GM23338 (cell line): Measurements from ENCODE around the gene SIRT4. TPM values are rescaled to one million over a fixed set of nuclear protein-coding genes. Genes with fewer than 3 reads are reported as not detected.

Experiments used
- ATAC-seq: fragments of 200-7000 bp; cut with Tn5 transposase; 3 replicates; pipeline ENCODE4 v1.9.1; 2020
- DNase-seq: peaks from one replicate; pipeline ENCODE4 v3.0.0-alpha.2; 2015; ENCODE audit warnings: low spot score
- H2AFZ ChIP-seq: fragments of 200-600 bp; sonication (generic); 2 replicates; pipeline ENCODE4 v1.8.0; 2016; ENCODE audit warnings: antibody characterized with exemption, mild to moderate bottlenecking, moderate library complexity
- H3F3A ChIP-seq: fragments of 200-600 bp; sonication (generic); replicated peaks from 2 replicates; pipeline ENCODE4 v1.8.0; 2017; ENCODE audit warnings: antibody characterized with exemption, mixed run types, low read depth
- H3K27ac ChIP-seq: fragments of 200-600 bp; sonication (generic); 2 replicates; pipeline ENCODE4 v1.6.1; 2016; ENCODE audit warnings: low read depth
- H3K27me3 ChIP-seq: fragments of 200-600 bp; sonication (generic); 2 replicates; pipeline ENCODE4 v1.8.0; 2016; ENCODE audit warnings: mild to moderate bottlenecking, mixed run types, moderate library complexity; ENCODE audit not compliant: insufficient read depth
- H3K36me3 ChIP-seq: fragments of 200-600 bp; sonication (generic); 2 replicates; pipeline ENCODE4 v1.8.0; 2016; ENCODE audit warnings: mild to moderate bottlenecking; ENCODE audit not compliant: insufficient read depth
- H3K4me1 ChIP-seq: fragments of 200-600 bp; sonication (generic); 2 replicates; pipeline ENCODE4 v1.8.0; 2016; ENCODE audit warnings: mild to moderate bottlenecking, moderate library complexity; ENCODE audit not compliant: insufficient read depth
- H3K4me2 ChIP-seq: fragments of 200-600 bp; sonication (generic); 2 replicates; pipeline ENCODE4 v1.7.1; 2017; ENCODE audit warnings: mixed run types
- H3K4me3 ChIP-seq: fragments of 200-600 bp; sonication (generic); 2 replicates; pipeline ENCODE4 v1.6.1; 2016; ENCODE audit warnings: mixed run types
- H3K79me2 ChIP-seq: fragments of 200-600 bp; sonication (generic); replicated peaks from 2 replicates; pipeline ENCODE4 v1.8.0; 2017; ENCODE audit warnings: mild to moderate bottlenecking; ENCODE audit not compliant: insufficient read depth
- H3K9me2 ChIP-seq: fragments of 200-600 bp; sonication (generic); 2 replicates; pipeline ENCODE4 v1.8.0; 2017; ENCODE audit not compliant: insufficient read depth
- H4K20me1 ChIP-seq: fragments of 200-600 bp; sonication (generic); replicated peaks from 2 replicates; pipeline ENCODE4 v1.8.0; 2017; ENCODE audit warnings: mild to moderate bottlenecking; ENCODE audit not compliant: insufficient read depth
- H3K27ac Mint-ChIP-seq: 2 replicates; pipeline ENCODE4 v1.8.0; 2020; ENCODE audit warnings: inconsistent platforms, mild to moderate bottlenecking, moderate library complexity, mixed read lengths
- H3K27me3 Mint-ChIP-seq: 3 replicates; pipeline ENCODE4 v1.8.0; 2022; ENCODE audit warnings: low read depth, mild to moderate bottlenecking, moderate library complexity, mixed read lengths, inconsistent platforms; ENCODE audit not compliant: insufficient read depth, poor library complexity
- H3K36me3 Mint-ChIP-seq: 3 replicates; pipeline ENCODE4 v1.8.0; 2021; ENCODE audit warnings: low read depth, mild to moderate bottlenecking, inconsistent platforms, moderate library complexity, mixed read lengths
- H3K4me1 Mint-ChIP-seq: 3 replicates; pipeline ENCODE4 v1.8.0; 2020; ENCODE audit warnings: mild to moderate bottlenecking, inconsistent platforms, mixed read lengths
- H3K4me3 Mint-ChIP-seq: 3 replicates; pipeline ENCODE4 v1.8.0; 2021; ENCODE audit warnings: moderate library complexity, mild to moderate bottlenecking, inconsistent platforms, mixed read lengths
- H3K9me3 Mint-ChIP-seq: 3 replicates; pipeline ENCODE4 v1.8.0; 2020; ENCODE audit warnings: moderate library complexity, mild to moderate bottlenecking, inconsistent platforms, mixed read lengths
- CREB1 ChIP-seq: fragments of 250-450 bp; sonication (Bioruptor Pico); IDR thresholded peaks from 2 replicates; pipeline ENCODE4 v1.5.0; 2020; ENCODE audit warnings: low read depth, mild to moderate bottlenecking, moderate library complexity
- EZH2 ChIP-seq: fragments of 200-600 bp; sonication (generic); IDR thresholded peaks from one replicate; pipeline ENCODE4 v1.8.0; 2017; ENCODE audit warnings: antibody characterized with exemption, mild to moderate bottlenecking, low read depth; ENCODE audit not compliant: unreplicated experiment
- EZH2phosphoT487 ChIP-seq: fragments of 200-600 bp; sonication (generic); IDR thresholded peaks from one replicate; pipeline ENCODE4 v1.8.1; 2018; ENCODE audit warnings: antibody characterized with exemption; ENCODE audit not compliant: unreplicated experiment
- JUNB ChIP-seq: IDR thresholded peaks from one replicate; pipeline ENCODE4 v1.6.1; 2016; ENCODE audit warnings: antibody characterized with exemption; ENCODE audit not compliant: unreplicated experiment
- NANOG ChIP-seq: IDR thresholded peaks from 2 replicates; pipeline ENCODE4 v1.6.1; 2016; ENCODE audit warnings: antibody characterized with exemption, borderline replicate concordance
- POLR2AphosphoS5 ChIP-seq: IDR thresholded peaks from 2 replicates; pipeline ENCODE4 v1.6.1; 2016; ENCODE audit warnings: antibody characterized with exemption, low read depth
- STAT1 ChIP-seq: IDR thresholded peaks from one replicate; pipeline ENCODE4 v1.6.1; 2016; ENCODE audit warnings: antibody characterized with exemption; ENCODE audit not compliant: unreplicated experiment
- ZNF114 ChIP-seq: fragments of 250-450 bp; sonication (Bioruptor Pico); IDR thresholded peaks from 2 replicates; pipeline ENCODE4 v1.5.0; 2020; ENCODE audit warnings: mild to moderate bottlenecking, moderate library complexity
- ZNF331 ChIP-seq: fragments of 250-450 bp; sonication (Bioruptor Pico); IDR thresholded peaks from 2 replicates; pipeline ENCODE4 v1.5.0; 2020; ENCODE audit warnings: low read depth, mild to moderate bottlenecking, moderate library complexity
- polyA plus RNA-seq: library from polyadenylated mRNA; unstranded; fragments of >200 nt; fragmentation: Nextera tagmentation; extraction: Ambion mirVana; gene quantifications from 2 replicates; pipeline ENCODE4 v1.2.1, GENCODE V29; 2016
- total RNA-seq: library from RNA; depleted of rRNA; stranded (reverse); fragments of >200 nt; shearing (Covaris generic); gene quantifications from 2 replicates; pipeline ENCODE4 v1.2.3, GENCODE V29; 2014
- TF ChIP-seq, protein P1 (sequence below): IDR thresholded peaks from one replicate; pipeline ENCODE4 v1.6.1; 2018; ENCODE audit warnings: antibody characterized with exemption; ENCODE audit not compliant: unreplicated experiment
- TF ChIP-seq, protein P2 (sequence below): fragments of 250-450 bp; sonication (Bioruptor Pico); IDR thresholded peaks from 2 replicates; pipeline ENCODE4 v1.5.0; 2020; ENCODE audit warnings: mild to moderate bottlenecking, moderate library complexity
- TF ChIP-seq, protein P3 (sequence below), 2 experiments: fragments of 200-600 bp in 1 of 2; sonication (generic) in 1 of 2; conservative IDR thresholded peaks; 2 replicates each; pipeline versions ENCODE4 v1.5.1 to v1.6.1; 2016 to 2017; ENCODE audit warnings: antibody characterized with exemption in 2 of 2, low read depth in 2 of 2, mild to moderate bottlenecking in 2 of 2, moderate library complexity in 1 of 2

Gene SIRT4
- total and polyA plus RNA-seq, 2 experiments from 2014 or later = 2.0 to 3.0 TPM

DNA sequence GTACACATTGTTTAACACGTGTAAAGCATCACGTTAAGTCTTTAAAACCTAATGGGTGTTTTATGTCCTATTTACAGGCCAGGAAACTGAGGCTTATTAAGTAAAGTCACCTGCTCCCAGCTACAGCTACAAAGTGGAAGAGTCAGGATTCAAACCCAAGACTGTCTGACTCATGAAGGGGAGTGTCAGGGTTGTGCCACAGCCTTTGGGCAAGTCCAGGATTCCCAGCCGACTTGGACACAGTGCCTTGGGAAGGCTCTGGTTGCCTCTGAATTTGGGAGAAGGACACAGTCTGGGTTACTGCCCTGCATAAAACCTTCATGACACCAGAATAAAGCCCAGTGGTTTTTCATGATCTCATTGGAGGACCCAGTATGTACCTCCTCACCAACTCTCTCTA, 17.7 kb upstream of the SIRT4 start:
- H4K20me1 ChIP-seq = no peaks in the 10 kb centered on the region
- Mint-ChIP-seq H3K27me3 (peaks cover 11% of the 10 kb centered on the region), H3K4me1 (peaks cover 6% of the 10 kb centered on the region), H3K9me3 (peaks cover 10% of the 10 kb centered on the region), H3K27ac (no peak overlapping the region), H3K4me3 (no peak overlapping the region), H3K36me3 (peaks cover 2% of the 10 kb centered on the region; the same call in 2 of the 3 replicates)
- DNase-seq (no peak), ATAC-seq (no peak)
- H3K4me3 ChIP-seq = no peak overlapping the region
- no peak overlapping the region for H3K27ac ChIP-seq
- H3F3A ChIP-seq = no peaks in the 10 kb centered on the region
- TF ChIP-seq JUNB (no peak), ZNF331 (no peak), EZH2phosphoT487 (no peak), EZH2 (no peak), NANOG (no peak), STAT1 (no peak), POLR2AphosphoS5 (no peak), ZNF114 (CRISPR knock-in tag) (no peak), CREB1 (no peak)
- TF ChIP-seq, protein P1, sequence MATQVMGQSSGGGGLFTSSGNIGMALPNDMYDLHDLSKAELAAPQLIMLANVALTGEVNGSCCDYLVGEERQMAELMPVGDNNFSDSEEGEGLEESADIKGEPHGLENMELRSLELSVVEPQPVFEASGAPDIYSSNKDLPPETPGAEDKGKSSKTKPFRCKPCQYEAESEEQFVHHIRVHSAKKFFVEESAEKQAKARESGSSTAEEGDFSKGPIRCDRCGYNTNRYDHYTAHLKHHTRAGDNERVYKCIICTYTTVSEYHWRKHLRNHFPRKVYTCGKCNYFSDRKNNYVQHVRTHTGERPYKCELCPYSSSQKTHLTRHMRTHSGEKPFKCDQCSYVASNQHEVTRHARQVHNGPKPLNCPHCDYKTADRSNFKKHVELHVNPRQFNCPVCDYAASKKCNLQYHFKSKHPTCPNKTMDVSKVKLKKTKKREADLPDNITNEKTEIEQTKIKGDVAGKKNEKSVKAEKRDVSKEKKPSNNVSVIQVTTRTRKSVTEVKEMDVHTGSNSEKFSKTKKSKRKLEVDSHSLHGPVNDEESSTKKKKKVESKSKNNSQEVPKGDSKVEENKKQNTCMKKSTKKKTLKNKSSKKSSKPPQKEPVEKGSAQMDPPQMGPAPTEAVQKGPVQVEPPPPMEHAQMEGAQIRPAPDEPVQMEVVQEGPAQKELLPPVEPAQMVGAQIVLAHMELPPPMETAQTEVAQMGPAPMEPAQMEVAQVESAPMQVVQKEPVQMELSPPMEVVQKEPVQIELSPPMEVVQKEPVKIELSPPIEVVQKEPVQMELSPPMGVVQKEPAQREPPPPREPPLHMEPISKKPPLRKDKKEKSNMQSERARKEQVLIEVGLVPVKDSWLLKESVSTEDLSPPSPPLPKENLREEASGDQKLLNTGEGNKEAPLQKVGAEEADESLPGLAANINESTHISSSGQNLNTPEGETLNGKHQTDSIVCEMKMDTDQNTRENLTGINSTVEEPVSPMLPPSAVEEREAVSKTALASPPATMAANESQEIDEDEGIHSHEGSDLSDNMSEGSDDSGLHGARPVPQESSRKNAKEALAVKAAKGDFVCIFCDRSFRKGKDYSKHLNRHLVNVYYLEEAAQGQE = no peak
- TF ChIP-seq, protein P2, sequence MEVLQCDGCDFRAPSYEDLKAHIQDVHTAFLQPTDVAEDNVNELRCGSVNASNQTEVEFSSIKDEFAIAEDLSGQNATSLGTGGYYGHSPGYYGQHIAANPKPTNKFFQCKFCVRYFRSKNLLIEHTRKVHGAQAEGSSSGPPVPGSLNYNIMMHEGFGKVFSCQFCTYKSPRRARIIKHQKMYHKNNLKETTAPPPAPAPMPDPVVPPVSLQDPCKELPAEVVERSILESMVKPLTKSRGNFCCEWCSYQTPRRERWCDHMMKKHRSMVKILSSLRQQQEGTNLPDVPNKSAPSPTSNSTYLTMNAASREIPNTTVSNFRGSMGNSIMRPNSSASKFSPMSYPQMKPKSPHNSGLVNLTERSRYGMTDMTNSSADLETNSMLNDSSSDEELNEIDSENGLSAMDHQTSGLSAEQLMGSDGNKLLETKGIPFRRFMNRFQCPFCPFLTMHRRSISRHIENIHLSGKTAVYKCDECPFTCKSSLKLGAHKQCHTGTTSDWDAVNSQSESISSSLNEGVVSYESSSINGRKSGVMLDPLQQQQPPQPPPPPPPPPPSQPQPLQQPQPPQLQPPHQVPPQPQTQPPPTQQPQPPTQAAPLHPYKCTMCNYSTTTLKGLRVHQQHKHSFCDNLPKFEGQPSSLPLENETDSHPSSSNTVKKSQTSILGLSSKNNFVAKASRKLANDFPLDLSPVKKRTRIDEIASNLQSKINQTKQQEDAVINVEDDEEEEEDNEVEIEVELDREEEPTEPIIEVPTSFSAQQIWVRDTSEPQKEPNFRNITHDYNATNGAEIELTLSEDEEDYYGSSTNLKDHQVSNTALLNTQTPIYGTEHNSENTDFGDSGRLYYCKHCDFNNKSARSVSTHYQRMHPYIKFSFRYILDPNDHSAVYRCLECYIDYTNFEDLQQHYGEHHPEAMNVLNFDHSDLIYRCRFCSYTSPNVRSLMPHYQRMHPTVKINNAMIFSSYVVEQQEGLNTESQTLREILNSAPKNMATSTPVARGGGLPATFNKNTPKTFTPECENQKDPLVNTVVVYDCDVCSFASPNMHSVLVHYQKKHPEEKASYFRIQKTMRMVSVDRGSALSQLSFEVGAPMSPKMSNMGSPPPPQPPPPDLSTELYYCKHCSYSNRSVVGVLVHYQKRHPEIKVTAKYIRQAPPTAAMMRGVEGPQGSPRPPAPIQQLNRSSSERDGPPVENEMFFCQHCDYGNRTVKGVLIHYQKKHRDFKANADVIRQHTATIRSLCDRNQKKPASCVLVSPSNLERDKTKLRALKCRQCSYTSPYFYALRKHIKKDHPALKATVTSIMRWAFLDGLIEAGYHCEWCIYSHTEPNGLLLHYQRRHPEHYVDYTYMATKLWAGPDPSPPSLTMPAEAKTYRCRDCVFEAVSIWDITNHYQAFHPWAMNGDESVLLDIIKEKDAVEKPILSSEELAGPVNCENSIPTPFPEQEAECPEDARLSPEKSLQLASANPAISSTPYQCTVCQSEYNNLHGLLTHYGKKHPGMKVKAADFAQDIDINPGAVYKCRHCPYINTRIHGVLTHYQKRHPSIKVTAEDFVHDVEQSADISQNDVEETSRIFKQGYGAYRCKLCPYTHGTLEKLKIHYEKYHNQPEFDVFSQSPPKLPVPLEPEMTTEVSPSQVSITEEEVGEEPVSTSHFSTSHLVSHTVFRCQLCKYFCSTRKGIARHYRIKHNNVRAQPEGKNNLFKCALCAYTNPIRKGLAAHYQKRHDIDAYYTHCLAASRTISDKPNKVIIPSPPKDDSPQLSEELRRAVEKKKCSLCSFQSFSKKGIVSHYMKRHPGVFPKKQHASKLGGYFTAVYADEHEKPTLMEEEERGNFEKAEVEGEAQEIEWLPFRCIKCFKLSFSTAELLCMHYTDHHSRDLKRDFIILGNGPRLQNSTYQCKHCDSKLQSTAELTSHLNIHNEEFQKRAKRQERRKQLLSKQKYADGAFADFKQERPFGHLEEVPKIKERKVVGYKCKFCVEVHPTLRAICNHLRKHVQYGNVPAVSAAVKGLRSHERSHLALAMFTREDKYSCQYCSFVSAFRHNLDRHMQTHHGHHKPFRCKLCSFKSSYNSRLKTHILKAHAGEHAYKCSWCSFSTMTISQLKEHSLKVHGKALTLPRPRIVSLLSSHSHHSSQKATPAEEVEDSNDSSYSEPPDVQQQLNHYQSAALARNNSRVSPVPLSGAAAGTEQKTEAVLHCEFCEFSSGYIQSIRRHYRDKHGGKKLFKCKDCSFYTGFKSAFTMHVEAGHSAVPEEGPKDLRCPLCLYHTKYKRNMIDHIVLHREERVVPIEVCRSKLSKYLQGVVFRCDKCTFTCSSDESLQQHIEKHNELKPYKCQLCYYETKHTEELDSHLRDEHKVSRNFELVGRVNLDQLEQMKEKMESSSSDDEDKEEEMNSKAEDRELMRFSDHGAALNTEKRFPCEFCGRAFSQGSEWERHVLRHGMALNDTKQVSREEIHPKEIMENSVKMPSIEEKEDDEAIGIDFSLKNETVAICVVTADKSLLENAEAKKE (CRISPR knock-in tag) = no peak
- TF ChIP-seq, protein P3, sequence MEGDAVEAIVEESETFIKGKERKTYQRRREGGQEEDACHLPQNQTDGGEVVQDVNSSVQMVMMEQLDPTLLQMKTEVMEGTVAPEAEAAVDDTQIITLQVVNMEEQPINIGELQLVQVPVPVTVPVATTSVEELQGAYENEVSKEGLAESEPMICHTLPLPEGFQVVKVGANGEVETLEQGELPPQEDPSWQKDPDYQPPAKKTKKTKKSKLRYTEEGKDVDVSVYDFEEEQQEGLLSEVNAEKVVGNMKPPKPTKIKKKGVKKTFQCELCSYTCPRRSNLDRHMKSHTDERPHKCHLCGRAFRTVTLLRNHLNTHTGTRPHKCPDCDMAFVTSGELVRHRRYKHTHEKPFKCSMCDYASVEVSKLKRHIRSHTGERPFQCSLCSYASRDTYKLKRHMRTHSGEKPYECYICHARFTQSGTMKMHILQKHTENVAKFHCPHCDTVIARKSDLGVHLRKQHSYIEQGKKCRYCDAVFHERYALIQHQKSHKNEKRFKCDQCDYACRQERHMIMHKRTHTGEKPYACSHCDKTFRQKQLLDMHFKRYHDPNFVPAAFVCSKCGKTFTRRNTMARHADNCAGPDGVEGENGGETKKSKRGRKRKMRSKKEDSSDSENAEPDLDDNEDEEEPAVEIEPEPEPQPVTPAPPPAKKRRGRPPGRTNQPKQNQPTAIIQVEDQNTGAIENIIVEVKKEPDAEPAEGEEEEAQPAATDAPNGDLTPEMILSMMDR (conservative IDR thresholded peaks at IDR 0.05; ENCODE audit: low read depth in 2 of 2) = no peak
- H3K79me2 ChIP-seq = no peaks in the 10 kb centered on the region
- no peaks in the 10 kb centered on the region for H3K27me3 ChIP-seq
- H3K4me2 ChIP-seq = no peak overlapping the region
- no peaks in the 10 kb centered on the region for H3K36me3 ChIP-seq
- no peaks in the 10 kb centered on the region for H3K9me2 ChIP-seq
- no peak overlapping the region for H2AFZ ChIP-seq
- H3K4me1 ChIP-seq = no peaks in the 10 kb centered on the region
